Psoas muscle (tissue), 8 donors: ENCODE results near the gene RASA2. TPM values are rescaled to one million over a fixed set of nuclear protein-coding genes. Genes with fewer than 3 reads are reported as not detected.

Experiments used
- ATAC-seq, 4 donors: fragments of 200-7000 bp; cut with Tn5 transposase; one replicate each; pipeline ENCODE4 v1.9.1; 2020; ENCODE audit warnings: moderate library complexity in 3 of 4, mild to moderate bottlenecking in 2 of 4
- DNase-seq, 2 donors: peaks; one replicate each; pipeline ENCODE4 v3.0.0-alpha.2; 2020
- H3K27ac ChIP-seq: fragments of 200-600 bp; one replicate; pipeline ENCODE4 v1.8.0; 2022
- H3K27me3 ChIP-seq, 3 donors: fragments of 200-600 bp in 1 of 3; one replicate each; pipeline versions ENCODE4 v1.6.1 to v1.8.0; 2013 to 2022; ENCODE audit warnings: low read length in 2 of 3, mild to moderate bottlenecking in 2 of 3, moderate library complexity in 1 of 3; ENCODE audit not compliant: insufficient read depth in 3 of 3
- H3K36me3 ChIP-seq, 2 donors: fragments of 200-600 bp in 1 of 2; one replicate each; pipeline versions ENCODE4 v1.6.1 to v1.8.0; 2013 to 2022; ENCODE audit warnings: low read depth in 1 of 2, mild to moderate bottlenecking in 1 of 2, moderate library complexity in 1 of 2; ENCODE audit not compliant: insufficient read depth in 1 of 2
- H3K4me1 ChIP-seq: fragments of 200-600 bp; one replicate; pipeline ENCODE4 v1.8.0; 2022
- H3K4me3 ChIP-seq: fragments of 200-600 bp; one replicate; pipeline ENCODE4 v1.8.0; 2022; ENCODE audit warnings: mild to moderate bottlenecking
- H3K9me3 ChIP-seq: fragments of 200-600 bp; one replicate; pipeline ENCODE4 v1.8.0; 2022
- CTCF ChIP-seq: fragments of 200-600 bp; IDR thresholded peaks from one replicate; pipeline ENCODE4 v1.8.0; 2022; ENCODE audit warnings: antibody characterized with exemption
- WGBS, 3 donors: extraction: QIAGEN DNeasy Blood & Tissue Kit; methylation state at CpG; one replicate each; pipeline versions ENCODE4 v1.1.6 to v1.1.7; 2013; 5-methylcytosine and 5-hydroxymethylcytosine counted together
- intact Hi-C, 2 donors: fragments of 100-400 bp; cut with DNase I; formaldehyde crosslinking; loops; one replicate each; pipeline versions ENCODE4 v1.11.0 to v1.14.2; 2022
- polyA plus RNA-seq, 3 donors: library from polyadenylated mRNA; stranded (reverse); fragments of 200-250 nt; gene quantifications; one replicate each; pipeline ENCODE4 v1.2.3, GENCODE V29; 2013
- total RNA-seq, 4 donors: library from RNA; stranded (reverse); fragmentation: NEBNext Ultra II Directional in 2 of 4; extraction: Animal tissue kit (Norgen Biotek cat#: 25700) in 2 of 4; gene quantifications; one replicate each; pipeline versions ENCODE4 v1.2.1 to v1.2.4, GENCODE V29; 2021 to 2023
- donor health status: healthy with polysubstance abuse.
- donor health status: DM: no; HTN: no; CAD: no; lungs with moderate emphysema.
- donor health status: Bipolar disorder and iron deficiency.
- donor health status: healthy.
- donor health status: DM: yes; HTN: yes; CAD: no.
- donor health status: DM: no; HTN: no; CAD: no.
- donor health status: DM: no; HTN: no; CAD: no.
- donor health status: DM: yes; HTN: yes; CAD: no.

Gene RASA2
- total and polyA plus RNA-seq, 7 donors, result 1.3 to 4.0 (median 2.3) TPM

GRCh38 chr3:141506071-141506470 lies 19.2 kb downstream of the RASA2 start:
- TF ChIP-seq CTCF, result no peak
- DNase-seq (no peak), ATAC-seq (no peak)
- no peaks in the 10 kb centered on the region for H3K27me3 ChIP-seq
- intact Hi-C loops, result no loop called here
- no peaks in the 10 kb centered on the region for H3K9me3 ChIP-seq
- no peak overlapping the region for H3K27ac ChIP-seq
- peaks cover 6% of the 10 kb centered on the region for H3K4me1 ChIP-seq
- H3K4me3 ChIP-seq, result no peak overlapping the region
- WGBS, 3 donors, result 74 to 92% (median 80%) methylated on average over 3 of the region's 3 CpGs
- no peaks in the 10 kb centered on the region for H3K36me3 ChIP-seq

DNA sequence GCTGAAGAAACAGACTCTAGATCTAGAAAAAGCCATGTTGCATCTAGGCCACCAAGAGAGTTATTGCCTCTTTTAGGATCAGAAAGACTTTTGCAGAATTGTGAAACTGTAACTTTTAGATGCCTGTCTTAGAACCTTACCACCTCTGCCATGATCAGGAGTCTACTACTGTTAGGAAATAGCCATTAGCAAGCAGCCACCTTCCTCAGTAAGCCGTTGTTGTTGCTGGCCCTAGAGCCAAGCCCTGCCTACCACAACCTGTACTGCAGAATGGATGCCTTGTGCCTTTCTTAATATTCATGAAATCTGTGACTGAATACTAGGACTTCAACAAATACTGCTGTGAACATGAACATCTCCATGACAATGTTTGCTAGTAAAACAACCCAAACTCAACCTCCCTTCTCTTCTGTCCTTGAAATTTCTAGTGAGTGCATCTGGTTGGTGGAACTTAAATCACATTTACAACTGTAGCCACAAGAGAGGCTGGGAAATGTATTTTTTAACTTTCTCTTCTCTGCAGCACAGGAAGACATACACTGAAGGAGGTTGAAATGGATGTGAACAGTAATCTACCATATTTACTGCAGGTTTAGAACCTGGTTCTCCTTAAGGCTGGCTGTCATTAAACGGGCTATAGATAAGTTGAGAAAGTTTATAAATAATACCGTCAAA lies 20.7 kb downstream of the RASA2 start:
- Histone ChIP-seq H3K27ac (no peak overlapping the region), H3K4me1 (no peaks in the 10 kb centered on the region), H3K36me3 (peaks cover 0 to 6% of the 10 kb centered on the region in 2 donors), H3K4me3 (no peak overlapping the region), H3K27me3 (no peaks in the 10 kb centered on the region), H3K9me3 (no peaks in the 10 kb centered on the region)
- TF ChIP-seq CTCF, result no peak
- DNase-seq (no peak), ATAC-seq (no peak)
- 83 to 90% (median 85%) methylated on average over 3 of the region's 3 CpGs for WGBS, 3 donors
- intact Hi-C loops, result no loop called here

GRCh38 chr3:141508067-141508436 lies 21.2 kb downstream of the RASA2 start:
- ATAC-seq (no peak), DNase-seq (no peak)
- H3K36me3 ChIP-seq, result peaks cover 0 to 6% of the 10 kb centered on the region in 2 donors
- WGBS, 3 donors, result 90 to 95% (median 94%) methylated on average over 3 of the region's 3 CpGs
- no peak for TF ChIP-seq CTCF
- no peaks in the 10 kb centered on the region for H3K4me1 ChIP-seq
- no peaks in the 10 kb centered on the region for H3K9me3 ChIP-seq
- no peak overlapping the region for H3K27ac ChIP-seq
- H3K27me3 ChIP-seq, result no peaks in the 10 kb centered on the region
- intact Hi-C loops, result no loop called here
- no peak overlapping the region for H3K4me3 ChIP-seq

GRCh38 chr3:141511361-141511760 lies 24.5 kb downstream of the RASA2 start:
- H3K27ac ChIP-seq, result no peak overlapping the region
- no peaks in the 10 kb centered on the region for H3K9me3 ChIP-seq
- H3K36me3 ChIP-seq, result peaks cover 0 to 21% of the 10 kb centered on the region in 2 donors
- intact Hi-C loops, result no loop called here
- DNase-seq (no peak), ATAC-seq (no peak)
- H3K27me3 ChIP-seq, result no peaks in the 10 kb centered on the region
- 80 to 86% (median 81%) methylated on average over 4 of the region's 4 CpGs for WGBS, 3 donors
- H3K4me1 ChIP-seq, result no peaks in the 10 kb centered on the region
- no peak for TF ChIP-seq CTCF
- H3K4me3 ChIP-seq, result no peak overlapping the region

DNA sequence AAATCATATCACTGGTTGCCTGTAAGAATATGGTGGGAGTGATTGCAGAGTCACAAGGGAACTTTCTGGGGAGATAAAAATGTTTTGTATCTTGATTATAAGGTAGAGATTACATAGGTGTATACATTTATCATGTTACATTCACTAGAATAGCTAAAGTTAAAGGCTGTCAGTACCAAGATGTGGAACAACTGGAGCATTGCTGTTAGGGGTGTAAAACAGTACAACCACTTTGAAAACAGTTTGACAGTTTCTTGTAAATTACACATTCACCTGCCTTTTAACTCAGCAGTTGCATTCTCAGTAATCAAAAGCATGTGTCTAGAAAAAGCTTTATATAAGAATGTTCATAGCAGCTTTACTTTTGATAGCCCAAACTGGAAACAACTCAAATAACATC lies 27.6 kb downstream of the RASA2 start:
- peaks cover 0 to 50% of the 10 kb centered on the region in 2 donors for H3K36me3 ChIP-seq
- DNase-seq, result no peak
- no peaks in the 10 kb centered on the region for H3K27me3 ChIP-seq
- no peaks in the 10 kb centered on the region for H3K4me1 ChIP-seq
- intact Hi-C loops, result no loop called here
- no peak for ATAC-seq
- no peak overlapping the region for H3K4me3 ChIP-seq
- H3K27ac ChIP-seq, result no peak overlapping the region
- H3K9me3 ChIP-seq, result no peaks in the 10 kb centered on the region
- no peak for TF ChIP-seq CTCF
